GM18502 (cell line): ENCODE measurements around the gene MBLAC1.

Experiments used
- ATAC-seq: cut with Tn5 transposase; IDR thresholded peaks from one replicate; pipeline ENCODE4 v1.9.1; 2021; ENCODE audit warnings: mild to moderate bottlenecking; ENCODE audit not compliant: unreplicated experiment, poor library complexity

The MBLAC1 gene

GRCh38 chr7:100126931-100127865 lies at the start of gene MBLAC1:
Gene MBLAC1 (plus strand): TSS chr7:100126967. CDS start chr7:100127396, 429 bp downstream.
- peak; percentile 68 for ATAC-seq

- ATAC-seq, result no peak
Measured at GRCh38 chr7:100077205-100077604, 49.6 kb upstream of the MBLAC1 start.

- ATAC-seq, result no peak
Measured at GRCh38 chr7:100079024-100079560, 47.7 kb upstream of the MBLAC1 start.

- no peak for ATAC-seq
Measured at GRCh38 chr7:100080907-100081534, 45.7 kb upstream of the MBLAC1 start.

- ATAC-seq, result peak; percentile 86
Measured at GRCh38 chr7:100081535-100082102, 45.1 kb upstream of the MBLAC1 start, which contains the start of gene ZNF3. Gene ZNF3 (minus strand): TSS chr7:100081723. CDS start chr7:100077357, 4,366 bp downstream.

GRCh38 chr7:100082978-100083377 lies 43.8 kb upstream of the MBLAC1 start:
- no peak for ATAC-seq

- no peak for ATAC-seq
Measured at GRCh38 chr7:100085515-100085914, 41.3 kb upstream of the MBLAC1 start.

- ATAC-seq, result no peak
Measured at GRCh38 chr7:100087055-100087750, 39.6 kb upstream of the MBLAC1 start.

GRCh38 chr7:100088095-100088620 lies 38.6 kb upstream of the MBLAC1 start:
- no peak for ATAC-seq

- ATAC-seq, result no peak
Measured at GRCh38 chr7:100088621-100089457, 37.9 kb upstream of the MBLAC1 start, which contains the start of gene COPS6. Gene COPS6 (plus strand): TSS chr7:100088969. CDS start chr7:100088991, 22 bp downstream.

- ATAC-seq, result no peak
Measured at GRCh38 chr7:100089458-100090196, 37.1 kb upstream of the MBLAC1 start.

- ATAC-seq, result no peak
Measured at GRCh38 chr7:100090527-100091410, 36.0 kb upstream of the MBLAC1 start.

- ATAC-seq, result no peak
Measured at GRCh38 chr7:100091411-100092181, 35.2 kb upstream of the MBLAC1 start.

GRCh38 chr7:100093054-100093453 lies 33.7 kb upstream of the MBLAC1 start:
- ATAC-seq, result no peak

GRCh38 chr7:100093498-100093897 lies 33.3 kb upstream of the MBLAC1 start:
- no peak for ATAC-seq

GRCh38 chr7:100093925-100094486 lies 32.8 kb upstream of the MBLAC1 start:
- no peak for ATAC-seq
